Heart right ventricle (tissue), 16 donors: ENCODE measurements around the gene DYNC1H1. TPM values are rescaled to one million over a fixed set of nuclear protein-coding genes. Genes with fewer than 3 reads are reported as not detected.

Experiments used
- ATAC-seq, 8 donors: fragments of 200-7000 bp; cut with Tn5 transposase; one replicate each; pipeline ENCODE4 v1.9.1; 2020; ENCODE audit warnings: mild to moderate bottlenecking in 8 of 8, moderate library complexity in 8 of 8, moderate number of reproducible peaks in 1 of 8
- DNase-seq, 2 donors: peaks; one replicate each; pipeline ENCODE4 v3.0.0-alpha.2; 2020
- H3K27ac ChIP-seq, 10 donors: fragments of 200-600 bp; sonication (generic) in 2 of 10; one replicate each; pipeline versions ENCODE4 v1.5.0 to v1.8.0; 2020 to 2022; ENCODE audit warnings: mild to moderate bottlenecking in 3 of 10
- H3K27me3 ChIP-seq, 7 donors: fragments of 200-600 bp; one replicate each; pipeline ENCODE4 v1.8.0; 2021 to 2022; ENCODE audit warnings: mild to moderate bottlenecking in 2 of 7
- H3K36me3 ChIP-seq, 9 donors: fragments of 200-600 bp; sonication (generic) in 1 of 9; one replicate each; pipeline versions ENCODE4 v1.5.0 to v1.8.0; 2020 to 2022; ENCODE audit warnings: mild to moderate bottlenecking in 2 of 9
- H3K4me1 ChIP-seq, 9 donors: fragments of 200-600 bp; sonication (generic) in 1 of 9; one replicate each; pipeline versions ENCODE4 v1.5.0 to v1.8.0; 2020 to 2022; ENCODE audit warnings: mild to moderate bottlenecking in 4 of 9
- H3K4me3 ChIP-seq, 10 donors: fragments of 200-600 bp; sonication (generic) in 2 of 10; one replicate each; pipeline versions ENCODE4 v1.5.0 to v1.8.0; 2020 to 2022; ENCODE audit warnings: mild to moderate bottlenecking in 7 of 10, moderate library complexity in 2 of 10
- H3K9me3 ChIP-seq, 11 donors: fragments of 200-600 bp in 10 of 11; sonication (generic) in 2 of 11; one replicate each; pipeline versions ENCODE4 v1.5.0 to v1.8.0; 2013 to 2022; ENCODE audit warnings: mild to moderate bottlenecking in 2 of 11, control low read depth in 1 of 11, moderate library complexity in 1 of 11
- CTCF ChIP-seq, 9 donors: fragments of 200-600 bp; sonication (generic) in 2 of 9; IDR thresholded peaks; one replicate each; pipeline versions ENCODE4 v1.5.0 to v1.8.0; 2021 to 2022; ENCODE audit warnings: antibody characterized with exemption in 9 of 9, mild to moderate bottlenecking in 5 of 9, moderate library complexity in 1 of 9
- WGBS, 2 donors: extraction: QIAGEN DNeasy Blood & Tissue Kit; methylation state at CpG; one replicate each; pipeline ENCODE4 v1.1.7; 2013; ENCODE audit warnings: inconsistent platforms in 1 of 2; 5-methylcytosine and 5-hydroxymethylcytosine counted together
- intact Hi-C, 10 donors: fragments of 100-400 bp; cut with DNase I; formaldehyde crosslinking; loops; one replicate each; pipeline versions ENCODE4 v1.11.1 to v1.14.2; 2022
- polyA plus RNA-seq, 2 donors: library from polyadenylated mRNA; stranded (reverse); fragments of 200-250 nt; gene quantifications; one replicate each; pipeline ENCODE4 v1.2.3, GENCODE V29; 2013
- total RNA-seq, 10 donors: library from RNA; stranded (reverse); fragmentation: NEBNext Ultra II Directional in 3 of 10; extraction: Animal tissue kit (Norgen Biotek cat#: 25700) in 3 of 10; gene quantifications; one replicate each; pipeline versions ENCODE4 v1.2.1 to v1.2.4, GENCODE V29; 2021 to 2023
- donor health status: Arrhythmogenic right ventricular cardiomyopathy.
- donor health status: ischemic (EF 13 %, LVEDD 7.1; RV severe dilation, severe dysfunction).
- donor health status: healthy with polysubstance abuse.
- donor health status: DM: no; HTN: yes; CAD: no.
- donor health status: DM: no; HTN: no; CAD: no.
- donor health status: ischemic (EF 25% LVEDD 6.9; RV normal size, moderate dysfunction).
- donor health status: ischemic (EF 25% LVEDD 5.7; RV mildly dilated, moderate dysfunction).
- donor health status: healthy.
- donor health status: DM: yes; HTN: yes; CAD: no.
- donor health status: Ischemic cardiomyopathy.
- donor health status: ischemic (EF 35%, LVEDD 5.7; RV mildly dilated, moderate dysfunction).
- donor health status: nonischemic (EF 11% LVEDD 7.7; RV severe dilation, severe dysfunction).
- donor health status: DM: yes; HTN: yes; CAD: no.
- donor health status: PGD.
- donor health status: ischemic (EF 29% LVEDD 5.4; RV normal size, mild dysfunction).
- donor health status: nonischemic (EF 23%, LVEDD 6.1; RV moderate dilation, normal function).

Gene DYNC1H1
- total and polyA plus RNA-seq, 12 donors: 173 to 777 (median 618) TPM

- ATAC-seq (peak in 7 of 8 donors; percentile 5 to 34 (median 21)), DNase-seq (peak; percentile 54 to 62)
- no peaks in the 10 kb centered on the region for H3K27me3 ChIP-seq
- H3K36me3 ChIP-seq: peaks cover 0 to 50% (median 45%) of the 10 kb centered on the region in 9 donors
- WGBS, 2 donors: 1 to 2% methylated on average over 49 of the region's 49 CpGs
- intact Hi-C loops: loop anchor here in 5 of 10 donors (2.0 to 10.0 kb wide), 7 partner anchors 39 to 231 kb away; partner anchors contain the start of genes DYNC1H1 (in 2 of the 5), ZNF839 (in 2 of the 5) and WDR20 (in 1 of the 5)
- H3K4me3 ChIP-seq: peak overlapping the region; percentile 72 to 99 (median 86)
- peaks cover 5 to 62% (median 59%) of the 10 kb centered on the region in 9 donors for H3K4me1 ChIP-seq
- TF ChIP-seq CTCF (IDR thresholded peaks at IDR 0.05): no peak
- H3K9me3 ChIP-seq: no peaks in the 10 kb centered on the region
- H3K27ac ChIP-seq: peak overlapping the region; percentile 99 to 100 (median 100)
Observed at GRCh38 chr14:102085948-102086708, 121.8 kb downstream of the DYNC1H1 start.

GRCh38 chr14:102086709-102086971 lies 122.3 kb downstream of the DYNC1H1 start:
- H3K4me3 ChIP-seq: peak overlapping the region; percentile 72 to 99 (median 86)
- H3K36me3 ChIP-seq: peaks cover 0 to 45% (median 40%) of the 10 kb centered on the region in 9 donors
- DNase-seq (no peak), ATAC-seq (peak in 1 of 8 donors; percentile 5)
- H3K27me3 ChIP-seq: no peaks in the 10 kb centered on the region
- H3K9me3 ChIP-seq: no peaks in the 10 kb centered on the region
- intact Hi-C loops: loop anchor here in 5 of 10 donors (2.0 to 10.0 kb wide), 7 partner anchors 39 to 230 kb away; partner anchors contain the start of genes DYNC1H1 (in 2 of the 5), ZNF839 (in 2 of the 5) and WDR20 (in 1 of the 5)
- H3K4me1 ChIP-seq: peaks cover 5 to 60% (median 55%) of the 10 kb centered on the region in 9 donors
- TF ChIP-seq CTCF (IDR thresholded peaks at IDR 0.05): no peak
- WGBS, 2 donors: 1% methylated on average over 14 to 32 of the region's 32 CpGs
- peak overlapping the region; percentile 99 to 100 (median 100) for H3K27ac ChIP-seq

- peak within 1 kb of the TSS; percentile 72 to 99 (median 86) for H3K4me3 ChIP-seq
- H3K36me3 ChIP-seq: peaks cover 0 to 40% (median 35%) of the 10 kb centered on the region in 9 donors
- peak in 6 of 9 donors; percentile 12 to 49 (median 34) for TF ChIP-seq CTCF (IDR thresholded peaks at IDR 0.05)
- peak; percentile 83 to 95 (median 91) for ATAC-seq
- WGBS, 2 donors: 0 to 1% methylated on average over 82 to 106 of the region's 106 CpGs
- peaks cover 5 to 55% (median 50%) of the 10 kb centered on the region in 9 donors for H3K4me1 ChIP-seq
- no peaks in the 10 kb centered on the region for H3K27me3 ChIP-seq
- intact Hi-C loops: loop anchor here in 5 of 10 donors (2.0 to 10.0 kb wide), 7 partner anchors 40 to 230 kb away; partner anchors contain the start of genes DYNC1H1 (in 2 of the 5), ZNF839 (in 2 of the 5) and WDR20 (in 1 of the 5)
- DNase-seq: peak; percentile 95
- peak within 1 kb of the TSS; percentile 99 to 100 (median 100) for H3K27ac ChIP-seq
- H3K9me3 ChIP-seq: no peaks in the 10 kb centered on the region
Observed at GRCh38 chr14:102086972-102087761, 122.8 kb downstream of the DYNC1H1 start, which contains the start of gene HSP90AA1. TSS of gene HSP90AA1 (minus strand) at chr14:102087044. CDS start at chr14:102086378, 666 bp downstream.

GRCh38 chr14:102087762-102088011 lies 123.3 kb downstream of the DYNC1H1 start:
- WGBS, 2 donors: 8 to 13% methylated on average over 11 of the region's 11 CpGs
- peaks cover 5 to 50% (median 45%) of the 10 kb centered on the region in 9 donors for H3K4me1 ChIP-seq
- H3K4me3 ChIP-seq: peak overlapping the region; percentile 58 to 99 (median 82)
- intact Hi-C loops: loop anchor here in 6 of 10 donors (2.0 to 10.0 kb wide), 8 partner anchors 40 to 229 kb away; partner anchors contain the start of genes DYNC1H1 (in 2 of the 6), ZNF839 (in 2 of the 6) and WDR20 (in 1 of the 6)
- H3K36me3 ChIP-seq: peaks cover 0 to 35% (median 30%) of the 10 kb centered on the region in 9 donors
- H3K27ac ChIP-seq: peak overlapping the region; percentile 98 to 100 (median 100)
- DNase-seq: no peak
- TF ChIP-seq CTCF (IDR thresholded peaks at IDR 0.05): peak in 1 of 9 donors; percentile 5
- no peaks in the 10 kb centered on the region for H3K9me3 ChIP-seq
- no peaks in the 10 kb centered on the region for H3K27me3 ChIP-seq
- ATAC-seq: no peak
